Right kidney (tissue), 9 donors: Measurements from ENCODE around the gene ZDHHC17.
"Not testable (repeated sequence)": the region's sequence is repeated elsewhere in the genome, so short reads cannot be mapped to it uniquely, and the experiment has no call there.

Experiments used
- DNase-seq: peaks from one replicate; pipeline ENCODE4 v3.0.0-alpha.2; 2016
- long read RNA-seq, 8 donors: transcript quantifications; one replicate each; lab custom pipeline, GENCODE V29; 2026

Gene ZDHHC17
- long read RNA-seq, donor 1, full-length matches to known transcripts: 3 of 262 reads
- long read RNA-seq, donor 1, partial matches to known transcripts: 113 of 262 reads
- long read RNA-seq, donor 1, other reads (novel, unspliced or antisense): 146 of 262 reads
- long read RNA-seq, donor 2, full-length matches to known transcripts: 2 of 2 reads
- long read RNA-seq, donor 2, partial matches to known transcripts: 0 of 2 reads
- long read RNA-seq, donor 2, other reads (novel, unspliced or antisense): 0 of 2 reads
- long read RNA-seq, donor 3, full-length matches to known transcripts: 1 of 1 reads
- long read RNA-seq, donor 3, partial matches to known transcripts: 0 of 1 reads
- long read RNA-seq, donor 3, other reads (novel, unspliced or antisense): 0 of 1 reads
- long read RNA-seq, donor 4, partial matches to known transcripts: 5 of 7 reads
- long read RNA-seq, donor 4, other reads (novel, unspliced or antisense): 0 of 7 reads
- long read RNA-seq, donor 5, full-length matches to known transcripts: 3 of 15 reads
- long read RNA-seq, donor 5, partial matches to known transcripts: 12 of 15 reads
- long read RNA-seq, donor 5, other reads (novel, unspliced or antisense): 0 of 15 reads
- long read RNA-seq, donor 6, full-length matches to known transcripts: 2 of 2 reads
- long read RNA-seq, donor 6, partial matches to known transcripts: 0 of 2 reads
- long read RNA-seq, donor 6, other reads (novel, unspliced or antisense): 0 of 2 reads
- long read RNA-seq, donor 7, full-length matches to known transcripts: 4 of 4 reads
- long read RNA-seq, donor 7, partial matches to known transcripts: 0 of 4 reads
- long read RNA-seq, donor 7, other reads (novel, unspliced or antisense): 0 of 4 reads
- long read RNA-seq, donor 8, partial matches to known transcripts: 0 of 2 reads
- long read RNA-seq, donor 8, other reads (novel, unspliced or antisense): 0 of 2 reads

DNA sequence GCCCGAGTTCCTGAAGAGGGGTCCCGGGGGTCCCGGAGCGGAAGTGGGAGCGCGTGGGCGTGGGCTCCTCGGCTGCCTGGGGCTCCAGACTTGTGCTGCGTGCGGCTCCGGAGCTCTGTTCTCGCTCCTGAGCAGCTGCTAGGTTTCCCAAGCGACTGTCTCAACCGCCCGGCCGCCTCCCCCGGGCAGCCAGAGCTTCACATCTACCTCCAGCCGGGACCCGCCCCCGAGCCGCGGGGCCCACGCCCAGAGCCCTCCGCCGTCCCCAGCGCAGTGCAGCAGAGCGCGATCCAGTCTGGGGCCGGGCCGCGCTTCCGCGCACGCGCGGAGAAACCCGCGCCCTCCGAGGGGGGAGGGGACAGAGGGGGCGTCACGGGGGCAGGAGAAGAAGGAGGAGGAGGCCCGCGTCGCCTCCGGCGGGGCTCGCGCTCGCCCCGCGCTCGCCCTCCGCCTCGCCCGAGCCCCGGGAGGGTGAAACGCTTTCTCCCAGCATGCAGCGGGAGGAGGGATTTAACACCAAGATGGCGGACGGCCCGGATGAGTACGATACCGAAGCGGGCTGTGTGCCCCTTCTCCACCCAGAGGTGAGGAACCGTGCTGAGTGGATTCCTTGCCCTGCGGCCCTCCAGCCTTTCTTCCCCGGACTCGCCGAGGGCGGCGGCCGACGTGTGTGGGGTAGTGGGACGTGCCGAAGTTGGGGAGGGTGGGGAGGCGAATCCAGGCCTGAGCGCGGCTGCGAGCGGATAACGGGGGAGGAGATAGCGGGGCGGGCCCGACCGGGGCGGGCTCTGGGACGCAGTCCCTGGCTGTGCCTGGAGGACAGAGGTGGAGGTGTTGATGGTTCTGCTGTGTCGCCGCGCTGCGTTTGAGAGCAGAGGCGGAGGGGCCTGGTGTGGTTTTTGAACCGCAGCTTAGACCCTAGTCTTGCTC, at the start of gene ZDHHC17:
ZDHHC17 (plus strand) TSS at position 370 of the 930 bp plus-strand sequence; CDS start at position 492, 122 bp downstream.
- DNase-seq: peak; percentile 96

DNA sequence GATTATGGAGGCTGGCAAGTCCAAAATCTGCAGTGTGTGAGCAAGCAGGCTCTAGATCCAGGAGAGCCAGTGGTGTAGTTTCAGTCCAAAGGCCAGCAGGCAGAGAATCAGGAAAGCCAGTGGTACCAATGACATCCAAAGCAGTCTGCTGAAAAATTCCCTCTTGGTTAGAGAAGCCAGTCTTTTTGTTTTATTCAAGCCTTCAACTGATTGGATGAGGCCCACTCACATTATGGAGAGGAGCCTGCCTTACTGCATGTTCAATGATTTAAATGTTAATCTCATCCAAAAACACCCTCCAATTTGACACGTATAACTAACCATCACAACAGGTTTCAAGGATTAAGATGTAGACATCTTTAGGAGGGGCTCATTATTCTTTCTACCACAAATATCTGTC, 49.5 kb upstream of the ZDHHC17 start:
- DNase-seq: no peak

DNA sequence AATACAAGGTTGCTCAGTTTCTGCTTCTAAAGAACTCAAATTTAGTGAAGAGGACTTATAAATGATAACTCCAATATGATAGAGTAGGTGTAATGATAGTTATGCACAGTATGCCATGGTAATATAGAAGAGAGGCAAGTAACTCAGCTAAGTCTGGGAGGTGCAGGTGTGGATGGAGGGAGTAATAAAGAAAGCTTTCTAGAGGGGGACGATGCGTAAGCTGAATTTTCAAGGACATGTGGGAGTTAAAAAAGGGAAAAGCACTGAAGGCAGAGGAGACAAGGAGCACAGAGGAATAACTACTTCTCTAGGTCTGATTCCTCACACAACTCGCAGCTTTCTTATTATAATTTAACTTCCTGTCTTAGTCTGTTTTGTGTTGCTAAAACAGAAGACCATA, 49.1 kb upstream of the ZDHHC17 start:
- no peak for DNase-seq

GRCh38 chr12:76715332-76715731, 48.6 kb upstream of the ZDHHC17 start:
- DNase-seq: no peak

DNA sequence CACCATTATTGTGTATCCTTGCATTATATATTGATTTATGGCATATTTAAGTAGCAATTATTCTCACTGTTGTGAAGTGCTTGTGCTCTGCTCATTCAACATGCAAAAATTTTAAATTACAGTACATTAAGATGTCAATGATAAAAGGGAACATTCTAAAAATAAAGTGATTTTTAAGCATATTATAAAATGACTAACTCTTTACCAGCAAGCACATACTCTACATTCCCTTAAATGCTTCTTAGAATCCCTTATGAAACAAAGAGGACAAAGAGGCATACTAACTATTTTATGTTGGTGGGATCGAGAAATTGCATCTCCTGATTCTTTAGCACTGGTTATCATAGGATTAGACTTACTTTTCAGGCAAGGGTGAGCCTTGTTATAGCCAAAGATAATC, 46.6 kb upstream of the ZDHHC17 start:
- no peak for DNase-seq

DNA sequence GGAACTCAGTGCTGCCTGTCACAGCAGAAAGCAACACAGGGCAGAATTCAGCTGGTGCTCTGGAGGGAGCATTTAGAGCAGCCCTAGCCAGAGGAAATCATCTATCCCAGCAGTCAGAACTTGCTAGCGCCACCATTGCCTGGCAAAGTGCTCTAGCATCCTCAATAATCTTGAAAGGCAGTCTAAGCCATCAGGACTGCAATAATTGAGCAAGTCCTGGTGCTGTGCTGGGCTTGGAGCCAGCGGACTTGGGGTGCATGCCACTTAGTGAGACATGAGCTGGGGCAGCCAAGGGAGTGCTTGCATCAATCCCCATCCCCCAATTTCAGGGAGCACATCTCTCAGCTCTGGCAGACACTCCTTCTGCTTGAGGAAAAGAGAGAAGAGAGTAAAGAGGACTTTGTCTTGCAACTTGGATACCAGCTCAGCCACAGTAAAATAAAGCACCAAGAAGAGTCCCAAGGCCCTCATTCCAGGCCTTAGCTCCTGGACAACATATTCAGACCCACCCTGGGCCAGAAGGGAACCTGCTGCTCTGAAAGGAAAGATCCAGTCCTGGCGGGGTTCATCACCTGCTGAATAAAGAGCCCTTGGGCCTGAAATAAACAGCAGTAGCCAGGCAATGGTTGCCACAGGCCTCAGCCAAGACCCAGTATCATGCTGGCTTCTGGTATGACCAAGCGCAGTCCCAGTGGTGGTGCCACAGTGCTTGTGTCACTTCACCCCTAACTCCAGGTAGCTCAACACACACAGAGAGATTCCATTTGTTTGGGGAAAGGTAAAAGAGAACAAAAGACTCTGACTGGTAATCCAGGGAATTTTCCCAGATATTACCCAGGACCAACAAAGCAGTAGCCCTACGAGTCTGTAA, 44.5 kb upstream of the ZDHHC17 start:
- no peak for DNase-seq

DNA sequence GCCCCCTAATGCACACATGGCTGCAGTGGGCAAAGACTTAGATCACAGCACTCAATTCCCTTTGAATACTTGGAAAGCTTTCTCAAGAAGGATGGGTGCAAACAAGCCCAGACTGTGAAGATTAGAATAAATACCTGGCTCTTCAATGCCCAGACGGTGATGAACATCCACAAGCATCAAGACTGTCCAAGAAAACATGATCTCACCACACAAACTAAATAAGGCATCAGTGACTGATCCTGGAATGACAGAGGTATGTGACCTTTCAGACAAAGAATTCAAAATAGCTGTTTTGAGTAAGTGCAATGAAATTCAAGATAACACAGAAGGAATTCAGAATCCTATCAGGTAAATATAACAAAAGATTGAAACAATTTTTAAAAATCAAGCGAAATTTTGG, 43.8 kb upstream of the ZDHHC17 start:
- DNase-seq: no peak

DNA sequence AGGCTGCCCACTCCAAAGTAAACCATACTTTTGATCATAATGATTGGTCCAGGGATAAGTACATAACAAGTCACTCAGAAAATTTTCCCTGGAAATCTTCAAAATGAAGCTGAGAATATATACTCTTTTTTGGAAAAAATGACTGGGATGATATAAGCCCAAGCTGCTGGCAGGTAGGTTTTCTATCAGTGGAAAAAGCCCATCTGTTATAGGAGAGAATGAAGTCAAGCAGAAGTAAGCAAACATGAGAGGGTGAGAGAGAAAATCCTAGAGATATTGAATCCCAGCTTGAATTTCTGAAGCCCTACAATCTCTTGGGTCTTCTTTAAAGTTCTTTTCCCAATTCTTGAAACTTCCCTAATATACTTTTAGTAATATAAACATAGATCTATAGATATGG, 37.3 kb upstream of the ZDHHC17 start:
- DNase-seq: no peak

DNA sequence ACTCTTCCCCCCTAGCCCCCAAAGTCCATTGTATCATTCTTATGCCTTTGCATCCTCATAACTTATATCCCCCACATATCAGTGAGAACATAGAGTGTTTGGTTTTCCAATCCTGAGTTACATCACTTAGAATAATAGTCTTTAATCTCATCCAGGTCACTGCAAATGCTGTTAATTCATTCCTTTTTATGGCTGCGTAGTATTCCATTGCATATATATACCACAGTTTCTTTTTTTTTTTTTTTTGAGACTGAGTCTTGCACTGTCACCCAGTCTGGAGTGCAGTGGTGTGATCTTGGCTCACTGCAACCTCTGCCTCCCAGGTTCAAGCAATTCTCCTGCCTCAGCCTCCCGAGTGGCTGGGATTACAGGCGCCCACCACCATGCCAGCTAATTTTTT, 31.7 kb upstream of the ZDHHC17 start:
- DNase-seq: not testable (repeated sequence)

GRCh38 chr12:76737689-76738088, 26.2 kb upstream of the ZDHHC17 start:
- DNase-seq: not testable (repeated sequence)

DNA sequence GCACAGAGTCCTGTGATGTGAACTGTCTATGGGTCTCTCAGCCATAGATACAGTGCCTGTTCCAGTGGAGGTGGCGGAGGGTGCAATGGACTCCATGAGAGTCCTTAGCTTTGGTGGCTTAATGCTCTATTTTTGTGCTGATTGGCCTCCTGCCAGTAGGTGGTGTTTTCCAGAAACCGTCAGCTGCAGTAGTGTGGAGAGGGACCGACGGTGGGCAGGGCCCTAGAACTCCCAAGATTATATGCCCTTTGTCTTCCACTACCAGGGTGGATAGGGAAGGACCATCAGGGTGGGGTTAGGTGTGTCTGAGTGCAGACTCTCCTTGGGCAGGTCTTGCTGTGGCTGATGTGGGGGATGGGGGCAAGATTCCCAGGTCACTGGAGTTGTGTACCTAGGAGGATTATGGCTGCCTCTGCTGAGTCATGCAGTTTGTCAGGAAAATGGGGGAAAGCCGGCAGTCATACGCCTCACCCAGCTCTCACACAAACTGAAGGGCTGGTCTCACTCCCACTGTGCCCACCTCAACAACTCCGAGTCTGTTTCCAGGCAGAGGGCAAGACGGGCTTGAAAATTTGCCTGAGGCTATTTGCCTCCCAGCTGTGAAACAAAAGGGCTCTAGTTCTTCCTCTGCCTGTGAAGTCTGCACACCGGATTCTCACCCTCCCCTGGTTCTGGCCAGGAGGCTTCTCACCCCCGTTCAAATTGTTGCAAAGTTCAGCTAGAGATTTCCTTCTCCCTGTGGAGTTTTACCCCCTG, 24.9 kb upstream of the ZDHHC17 start:
- no peak for DNase-seq

- DNase-seq: no peak
Measured at GRCh38 chr12:76739896-76740295, 24.0 kb upstream of the ZDHHC17 start.

DNA sequence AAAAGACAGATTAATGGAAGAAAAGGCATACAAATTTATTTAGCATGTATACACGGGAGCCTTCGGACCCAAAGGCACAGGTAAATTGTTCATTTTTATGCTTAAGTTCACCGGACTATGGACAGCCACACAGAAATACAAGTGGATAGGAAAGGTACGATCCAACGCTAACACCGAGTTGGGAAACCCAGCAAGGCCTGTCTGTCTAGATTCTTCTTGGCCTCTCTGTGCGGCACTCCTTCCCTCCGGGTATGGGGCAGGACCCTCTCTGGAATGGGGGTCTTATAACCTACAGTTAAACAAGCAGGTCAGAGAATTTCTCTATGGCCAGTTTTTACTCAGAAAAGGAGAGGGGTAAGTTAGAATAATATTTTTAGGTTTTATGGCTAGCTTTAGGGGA, 23.4 kb upstream of the ZDHHC17 start:
- DNase-seq: no peak

DNA sequence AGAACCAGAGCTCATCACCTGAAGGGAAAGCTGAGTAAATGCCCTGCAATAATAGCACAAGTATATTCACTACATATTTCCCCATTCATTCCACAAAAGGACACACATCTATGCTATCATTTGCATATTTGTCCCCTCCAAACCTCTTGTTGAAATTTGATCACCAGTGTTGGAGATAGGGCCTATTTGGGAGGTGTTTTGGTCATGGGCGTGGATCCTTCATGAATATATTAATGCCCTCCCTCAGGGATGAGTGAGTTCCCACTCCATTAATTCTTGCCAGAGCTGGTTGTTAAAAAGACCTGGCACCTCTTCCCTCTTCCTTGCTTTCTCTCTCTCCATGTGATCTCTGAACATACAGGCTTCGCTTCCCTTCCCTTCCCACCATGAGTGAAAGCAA, 18.6 kb upstream of the ZDHHC17 start:
- DNase-seq: no peak

DNA sequence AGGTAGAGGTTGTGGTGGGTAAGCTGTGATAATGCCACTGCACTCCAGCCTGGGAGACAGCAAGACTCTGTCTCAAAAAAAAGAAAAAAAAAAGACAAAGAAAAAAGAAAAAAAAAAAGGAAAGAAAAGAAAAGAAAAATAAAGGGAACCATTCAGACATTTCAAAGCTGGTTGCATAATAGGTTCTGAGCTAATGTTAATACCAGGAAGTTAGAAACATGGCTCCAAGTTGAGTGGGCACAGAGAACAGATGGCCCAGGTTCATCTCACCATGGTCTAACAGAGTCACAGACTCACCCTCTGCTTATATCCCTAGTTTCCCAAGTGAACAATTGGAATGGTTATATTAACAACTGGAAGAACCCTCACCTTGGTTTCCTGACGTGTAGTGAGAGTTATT, 17.4 kb upstream of the ZDHHC17 start:
- DNase-seq: no peak

GRCh38 chr12:76747245-76747644, 16.7 kb upstream of the ZDHHC17 start:
- DNase-seq: no peak

DNA sequence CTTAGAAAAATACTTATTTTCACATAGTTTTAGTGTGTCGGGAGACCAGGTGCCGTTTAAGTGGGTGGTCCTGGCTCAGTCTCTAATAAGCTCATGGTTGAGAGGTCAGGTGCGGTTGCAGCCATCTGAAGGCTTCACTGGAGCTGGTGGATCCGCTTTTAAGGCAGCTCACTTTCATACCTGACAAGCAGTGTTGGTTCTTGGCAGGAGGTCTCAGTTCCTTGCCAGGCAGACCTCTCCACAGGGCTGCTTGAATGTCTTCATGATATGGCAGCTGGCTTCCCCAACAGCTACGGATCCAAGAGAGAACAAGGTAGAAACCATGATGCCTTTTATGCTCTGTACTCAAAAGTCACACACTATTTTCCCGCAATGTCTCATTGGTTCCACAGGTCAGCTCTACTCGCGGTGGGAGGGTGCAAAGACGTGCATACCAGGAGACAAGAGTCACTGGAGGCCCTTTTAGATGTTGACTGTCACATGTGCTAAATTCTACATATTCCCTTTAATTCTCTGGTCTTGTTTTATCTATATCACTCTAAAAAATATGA, 8.0 kb upstream of the ZDHHC17 start:
- no peak for DNase-seq

- DNase-seq: no peak
Measured at GRCh38 chr12:76757694-76758093, 6.2 kb upstream of the ZDHHC17 start.

DNA sequence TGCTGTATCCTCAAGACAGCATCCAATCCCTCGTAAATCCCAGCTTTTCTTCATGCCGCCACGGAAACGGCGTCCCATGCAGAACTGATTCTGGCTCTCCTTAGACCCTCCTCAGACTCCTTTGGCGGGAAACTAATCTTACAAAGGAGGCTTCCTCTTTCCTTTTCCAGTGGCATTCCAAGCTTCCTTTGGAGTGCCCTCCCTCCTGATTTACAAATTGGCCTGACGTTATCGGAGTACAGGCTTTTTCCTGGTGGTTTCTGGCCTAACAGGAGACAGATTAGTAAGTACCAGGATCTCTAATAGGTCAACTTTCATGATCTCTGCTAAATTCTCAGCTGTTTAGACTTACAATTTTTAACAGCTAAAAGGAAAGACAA, 1.3 kb upstream of the ZDHHC17 start:
- DNase-seq: peak; percentile 49

DNA sequence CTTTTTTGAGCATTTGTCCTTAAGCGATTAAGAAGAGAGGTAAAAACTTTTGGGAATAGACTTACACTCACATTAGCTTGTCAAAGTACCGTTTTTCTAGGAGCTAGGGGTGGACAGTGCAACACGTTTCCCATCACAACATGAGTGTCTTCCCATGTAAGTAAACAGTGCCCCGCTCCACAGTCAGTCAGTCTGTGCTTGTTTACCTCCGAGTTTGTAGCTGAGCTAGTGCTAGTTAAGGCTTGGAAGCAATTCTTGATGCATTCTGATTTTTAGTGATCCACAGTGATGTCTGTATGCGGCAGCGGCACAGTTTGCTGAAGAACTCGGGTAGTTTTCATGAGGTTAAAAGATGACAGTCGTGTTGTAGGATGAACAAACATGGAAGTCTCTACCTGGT, 941 bp downstream of the ZDHHC17 start:
- DNase-seq: no peak
